ENCODE measurements around the gene PCDHGB1.
A peak's percentile ranks its signal among the peaks of the same experiment; 100 is the strongest.
"Not testable (repeated sequence)": the region's sequence is repeated elsewhere in the genome, so short reads cannot be mapped to it uniquely, and the experiment has no call there.

PCDHGB1 gene

GRCh38 chr5:141349917-141350619 lies at the start of gene PCDHGB1:
Gene PCDHGB1 (plus strand): TSS chr5:141350099. CDS start chr5:141350261, 162 bp downstream.
- peak; percentile 34 for DNase-seq

GRCh38 chr5:141303756-141304155 lies 46.1 kb upstream of the PCDHGB1 start, which contains the start of gene SLC25A2:
Gene SLC25A2 (minus strand): TSS chr5:141304049. CDS start chr5:141303865, 184 bp downstream.
- no peak for DNase-seq

DNA sequence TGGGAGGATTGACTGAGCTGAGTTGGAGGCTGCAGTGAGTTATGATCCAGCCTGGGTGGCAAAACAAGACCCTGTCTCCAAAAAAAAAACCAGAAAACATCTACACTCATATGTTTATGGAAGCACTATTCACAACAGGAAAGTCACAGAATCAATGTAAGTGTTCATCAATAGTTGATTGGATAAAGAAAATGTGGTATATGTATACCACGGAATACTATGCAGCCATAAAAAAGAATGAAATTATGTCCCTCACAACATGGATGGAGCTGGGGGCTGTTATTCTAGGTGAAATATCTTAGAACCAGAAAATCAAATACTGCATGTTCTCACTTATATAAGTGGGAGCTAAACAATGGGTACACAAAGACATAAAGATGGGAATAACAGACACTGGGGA lies 43.3 kb upstream of the PCDHGB1 start:
- no peak for DNase-seq

- no peak for DNase-seq
Observed at GRCh38 chr5:141313711-141314110, 36.2 kb upstream of the PCDHGB1 start.

DNA sequence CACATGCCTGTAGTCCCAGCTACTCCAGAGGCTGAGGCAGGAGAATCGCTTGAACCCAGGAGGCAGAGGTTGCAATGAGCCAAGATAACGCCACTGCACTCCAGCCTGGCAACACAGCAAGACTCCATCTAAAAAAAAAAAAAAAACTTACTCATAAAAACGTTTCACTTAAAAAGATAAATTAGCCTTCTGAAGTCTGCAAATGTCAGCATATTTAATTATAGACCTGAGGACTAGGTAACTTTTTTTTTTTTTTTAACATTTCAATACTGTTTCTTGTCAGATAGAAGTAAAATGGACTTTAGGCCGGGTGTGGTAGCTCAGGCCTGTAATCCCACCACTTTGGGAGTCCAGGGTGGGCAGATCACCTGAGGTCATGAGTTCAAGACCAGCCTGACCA lies 32.9 kb upstream of the PCDHGB1 start:
- not testable (repeated sequence) for DNase-seq

- DNase-seq = no peak
Observed at GRCh38 chr5:141319202-141319601, 30.7 kb upstream of the PCDHGB1 start.

DNA sequence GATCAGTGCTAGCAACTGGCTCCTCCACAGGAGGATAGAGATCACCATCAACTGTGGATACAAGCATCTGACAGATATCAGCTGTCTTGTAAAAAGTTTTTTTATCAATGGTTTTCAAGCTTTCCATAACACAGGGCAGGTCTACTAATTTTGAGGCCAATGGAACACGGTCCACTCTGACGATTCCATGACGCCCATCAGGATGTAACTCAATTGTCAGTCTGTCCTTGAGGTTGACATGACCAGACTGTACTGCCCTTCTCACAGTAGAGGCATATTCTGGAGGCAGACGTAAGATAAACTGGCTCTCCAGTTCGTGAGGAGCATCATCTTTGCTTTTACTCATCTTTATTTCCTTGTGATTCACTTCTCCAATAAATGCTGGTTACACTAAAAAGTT lies 30.2 kb upstream of the PCDHGB1 start:
- no peak for DNase-seq

- DNase-seq = peak; percentile 94
Observed at GRCh38 chr5:141320225-141321169, 29.4 kb upstream of the PCDHGB1 start, which contains the start of gene TAF7. Gene TAF7 (minus strand): TSS chr5:141320784. CDS start chr5:141320044, 740 bp downstream.

- no peak for DNase-seq
Observed at GRCh38 chr5:141322261-141322660, 27.6 kb upstream of the PCDHGB1 start.

GRCh38 chr5:141326088-141326854 lies 23.6 kb upstream of the PCDHGB1 start:
- DNase-seq = peak; percentile 77

GRCh38 chr5:141328231-141328630 lies 21.7 kb upstream of the PCDHGB1 start:
- no peak for DNase-seq

DNA sequence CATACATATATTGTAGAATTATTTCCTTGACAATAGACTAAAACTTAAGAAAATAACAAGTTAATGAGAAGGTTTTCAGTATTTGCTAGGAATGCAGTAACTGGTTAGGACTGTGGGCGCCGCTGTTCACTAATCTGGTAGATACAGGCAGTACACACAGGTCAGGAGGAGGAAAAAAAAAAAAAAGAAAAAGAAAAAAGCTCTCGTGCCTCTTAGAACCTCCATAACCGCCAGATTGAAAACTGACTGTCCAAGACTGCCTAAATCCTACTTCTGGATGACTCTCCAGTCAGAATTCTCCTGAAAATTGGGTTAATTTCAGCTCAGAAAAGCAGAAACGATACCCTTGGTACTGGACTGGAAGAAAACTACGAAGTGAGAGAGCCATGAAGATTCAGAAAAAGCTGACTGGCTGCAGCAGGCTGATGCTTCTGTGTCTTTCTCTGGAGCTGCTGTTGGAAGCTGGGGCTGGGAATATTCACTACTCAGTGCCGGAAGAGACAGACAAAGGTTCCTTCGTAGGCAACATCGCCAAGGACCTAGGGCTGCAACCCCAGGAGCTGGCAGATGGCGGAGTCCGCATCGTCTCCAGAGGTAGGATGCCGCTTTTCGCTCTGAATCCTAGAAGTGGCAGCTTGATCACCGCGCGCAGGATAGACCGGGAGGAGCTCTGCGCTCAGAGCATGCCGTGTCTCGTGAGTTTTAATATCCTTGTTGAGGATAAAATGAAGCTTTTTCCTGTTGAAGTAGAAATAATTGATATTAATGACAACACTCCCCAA lies 19.4 kb upstream of the PCDHGB1 start, which contains the start of gene PCDHGA1:
Gene PCDHGA1, plus strand, starts transcription at position 216 of the 782 bp plus-strand sequence.
- DNase-seq = peak; percentile 38

- not testable (repeated sequence) for DNase-seq
Observed at GRCh38 chr5:141332571-141332970, 17.3 kb upstream of the PCDHGB1 start.

DNA sequence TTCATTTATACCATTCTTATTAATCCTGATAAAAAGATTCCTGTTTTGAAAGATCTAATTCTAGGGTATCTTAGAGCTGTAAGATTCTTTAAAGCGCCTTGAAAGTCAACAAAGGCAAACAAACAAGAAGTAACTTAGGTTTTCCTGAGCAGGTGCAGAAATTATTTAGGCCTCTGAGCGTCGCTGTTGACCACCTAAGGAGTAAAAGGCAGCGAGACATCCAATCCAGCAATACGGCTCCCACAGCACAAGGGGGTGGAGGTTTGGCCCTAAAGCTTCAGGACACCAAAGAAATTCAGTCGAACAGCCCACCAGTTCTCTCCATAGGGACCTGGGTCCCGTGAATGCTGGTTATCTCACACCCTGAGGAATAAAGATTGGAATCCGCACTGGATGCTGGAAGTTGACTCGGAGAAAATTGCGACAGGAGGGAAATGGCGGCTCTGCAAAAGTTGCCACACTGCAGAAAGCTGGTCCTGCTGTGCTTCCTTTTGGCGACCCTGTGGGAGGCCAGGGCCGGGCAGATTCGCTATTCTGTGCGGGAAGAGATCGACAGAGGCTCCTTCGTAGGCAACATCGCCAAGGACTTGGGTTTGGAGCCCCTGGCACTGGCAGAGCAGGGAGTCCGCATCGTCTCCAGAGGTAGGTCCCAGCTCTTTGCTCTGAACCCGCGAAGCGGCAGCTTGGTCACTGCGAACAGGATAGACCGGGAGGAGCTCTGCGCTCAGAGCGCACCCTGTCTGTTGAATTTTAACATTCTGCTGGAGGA lies 11.2 kb upstream of the PCDHGB1 start, which contains the start of gene PCDHGA2:
Gene PCDHGA2, plus strand, starts transcription at position 223 of the 769 bp plus-strand sequence.
- no peak for DNase-seq

DNA sequence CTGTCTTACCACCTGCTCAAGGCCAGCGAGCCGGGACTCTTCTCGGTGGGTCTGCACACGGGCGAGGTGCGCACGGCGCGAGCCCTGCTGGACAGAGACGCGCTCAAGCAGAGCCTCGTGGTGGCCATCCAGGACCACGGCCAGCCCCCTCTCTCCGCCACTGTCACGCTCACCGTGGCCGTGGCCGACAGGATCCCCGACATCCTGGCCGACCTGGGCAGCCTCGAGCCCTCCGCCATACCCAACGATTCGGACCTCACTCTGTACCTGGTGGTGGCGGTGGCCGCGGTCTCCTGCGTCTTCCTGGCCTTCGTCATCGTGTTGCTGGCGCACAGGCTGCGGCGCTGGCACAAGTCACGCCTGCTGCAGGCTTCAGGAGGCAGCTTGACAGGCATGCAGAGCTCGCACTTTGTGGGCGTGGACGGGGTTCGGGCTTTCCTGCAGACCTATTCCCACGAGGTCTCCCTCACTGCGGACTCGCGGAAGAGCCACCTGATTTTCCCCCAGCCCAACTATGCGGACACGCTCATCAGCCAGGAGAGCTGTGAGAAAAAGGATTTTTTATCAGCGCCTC lies 9.0 kb upstream of the PCDHGB1 start:
- DNase-seq = not testable (repeated sequence)

GRCh38 chr5:141342773-141343172 lies 7.1 kb upstream of the PCDHGB1 start:
- no peak for DNase-seq

- no peak for DNase-seq
Observed at GRCh38 chr5:141343242-141343952, 6.5 kb upstream of the PCDHGB1 start, which contains the start of gene PCDHGA3. Gene PCDHGA3 (plus strand): TSS chr5:141343829. CDS start chr5:141344034, 205 bp downstream.

DNA sequence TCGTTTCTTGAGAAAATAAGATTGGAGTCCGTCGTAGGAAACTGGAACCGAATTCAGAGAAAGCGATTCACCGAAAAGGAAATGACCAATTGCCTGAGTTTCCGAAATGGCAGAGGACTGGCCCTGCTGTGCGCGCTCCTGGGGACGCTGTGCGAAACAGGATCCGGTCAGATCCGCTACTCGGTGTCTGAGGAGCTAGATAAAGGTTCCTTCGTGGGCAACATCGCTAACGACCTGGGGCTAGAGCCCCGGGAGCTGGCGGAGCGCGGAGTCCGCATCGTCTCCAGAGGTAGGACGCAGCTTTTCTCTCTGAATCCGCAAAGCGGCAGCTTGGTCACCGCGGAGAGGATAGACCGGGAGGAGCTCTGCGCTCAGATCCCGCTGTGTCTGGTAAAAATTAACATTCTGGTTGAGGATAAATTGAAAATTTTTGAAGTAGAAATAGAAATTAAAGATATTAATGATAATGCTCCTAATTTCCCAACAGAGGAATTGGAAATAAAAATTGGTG lies 5.9 kb upstream of the PCDHGB1 start:
- no peak for DNase-seq

DNA sequence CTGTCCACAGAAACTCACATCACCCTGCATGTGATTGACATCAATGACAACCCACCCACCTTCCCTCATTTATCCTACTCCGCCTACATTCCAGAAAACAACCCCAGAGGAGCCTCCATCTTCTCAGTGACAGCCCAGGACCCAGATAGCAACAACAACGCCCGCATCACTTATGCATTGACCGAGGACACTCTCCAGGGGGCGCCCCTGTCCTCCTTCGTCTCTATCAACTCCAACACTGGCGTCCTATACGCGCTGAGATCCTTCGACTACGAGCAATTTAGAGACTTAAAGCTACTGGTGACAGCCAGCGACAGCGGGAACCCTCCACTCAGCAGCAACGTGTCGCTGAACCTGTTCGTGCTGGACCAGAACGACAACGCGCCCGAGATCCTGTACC lies 4.6 kb upstream of the PCDHGB1 start:
- DNase-seq = no peak

Measured in CD4-positive, alpha-beta T cell treated with Interleukin-6 for 4 hours (primary cell).